Transverse colon (tissue), 4 donors: Measurements from ENCODE around the gene STEAP3.

Experiments used
- POLR2A ChIP-seq: fragments of 450-650 bp; IDR thresholded peaks from one replicate; pipeline ENCODE4 v1.6.1; 2016; ENCODE audit warnings: antibody characterized with exemption, mild to moderate bottlenecking, moderate library complexity
- POLR2AphosphoS5 ChIP-seq, 3 donors: sonication (generic); formaldehyde crosslinking; IDR thresholded peaks; one replicate each; pipeline ENCODE4 v1.6.1; 2016; ENCODE audit warnings: antibody characterized with exemption in 3 of 3
- TF ChIP-seq, protein P1 (sequence below), 5 experiments: fragments of 200-600 bp in 3 of 5; fragments of 450-650 bp in 2 of 5; sonication (generic) in 3 of 5; IDR thresholded peaks; 1 replicate in 2 of 5; 2 replicates in 3 of 5; pipeline ENCODE4 v1.5.1; 2016 to 2017; ENCODE audit warnings: antibody characterized with exemption in 5 of 5, inconsistent platforms in 3 of 5, mild to moderate bottlenecking in 2 of 5, moderate library complexity in 1 of 5

DNA sequence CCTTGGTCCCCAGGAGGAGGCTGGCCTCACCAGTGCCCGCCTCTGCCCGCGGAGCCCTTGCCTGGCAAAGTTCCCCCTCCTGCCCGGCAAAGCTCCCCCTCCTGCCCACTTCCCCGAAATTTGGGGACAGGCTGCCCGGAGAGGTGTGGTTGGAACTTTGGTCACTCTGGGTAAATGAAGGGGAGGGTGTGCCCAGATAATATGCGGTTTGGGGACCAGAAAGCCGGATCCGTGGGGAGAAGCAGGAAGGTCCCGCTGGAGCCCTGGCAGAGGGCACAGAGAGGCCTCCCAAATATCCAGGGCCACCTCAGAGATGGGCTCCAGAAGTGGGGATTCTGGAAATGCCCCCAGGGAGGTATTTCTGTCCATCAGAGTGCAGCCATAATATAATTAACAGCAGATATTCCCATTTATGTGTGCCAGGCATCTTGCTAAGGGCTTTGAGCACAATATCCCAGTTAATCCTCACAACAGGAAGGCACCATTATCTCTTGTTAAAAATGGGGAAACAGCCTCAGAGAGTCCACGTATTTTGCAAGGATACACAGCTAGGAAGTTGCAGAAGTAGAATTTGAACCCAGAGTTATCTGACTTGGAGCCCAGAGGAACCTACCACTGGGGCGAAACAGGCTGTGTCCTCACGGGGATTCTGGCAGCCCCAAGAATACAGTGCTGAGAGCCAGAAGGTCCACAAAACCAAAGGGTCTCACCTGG lies 914 bp downstream of the STEAP3 start:
- TF ChIP-seq POLR2A = no peak
- TF ChIP-seq, protein P1, sequence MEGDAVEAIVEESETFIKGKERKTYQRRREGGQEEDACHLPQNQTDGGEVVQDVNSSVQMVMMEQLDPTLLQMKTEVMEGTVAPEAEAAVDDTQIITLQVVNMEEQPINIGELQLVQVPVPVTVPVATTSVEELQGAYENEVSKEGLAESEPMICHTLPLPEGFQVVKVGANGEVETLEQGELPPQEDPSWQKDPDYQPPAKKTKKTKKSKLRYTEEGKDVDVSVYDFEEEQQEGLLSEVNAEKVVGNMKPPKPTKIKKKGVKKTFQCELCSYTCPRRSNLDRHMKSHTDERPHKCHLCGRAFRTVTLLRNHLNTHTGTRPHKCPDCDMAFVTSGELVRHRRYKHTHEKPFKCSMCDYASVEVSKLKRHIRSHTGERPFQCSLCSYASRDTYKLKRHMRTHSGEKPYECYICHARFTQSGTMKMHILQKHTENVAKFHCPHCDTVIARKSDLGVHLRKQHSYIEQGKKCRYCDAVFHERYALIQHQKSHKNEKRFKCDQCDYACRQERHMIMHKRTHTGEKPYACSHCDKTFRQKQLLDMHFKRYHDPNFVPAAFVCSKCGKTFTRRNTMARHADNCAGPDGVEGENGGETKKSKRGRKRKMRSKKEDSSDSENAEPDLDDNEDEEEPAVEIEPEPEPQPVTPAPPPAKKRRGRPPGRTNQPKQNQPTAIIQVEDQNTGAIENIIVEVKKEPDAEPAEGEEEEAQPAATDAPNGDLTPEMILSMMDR (IDR thresholded peaks at IDR 0.05) = no peak
- TF ChIP-seq POLR2AphosphoS5 (IDR thresholded peaks at IDR 0.05) = no peak
